Mononuclear cell (primary cell): ENCODE measurements around the gene BMP8A. TPM values are rescaled to one million over a fixed set of nuclear protein-coding genes. Genes with fewer than 3 reads are reported as not detected.
"Not testable (repeated sequence)": the region's sequence is repeated elsewhere in the genome, so short reads cannot be mapped to it uniquely, and the experiment has no call there.

Source experiments
- H3K27me3 ChIP-seq: 2 replicates; pipeline ENCODE4 v1.6.0; 2011; ENCODE audit warnings: low read length, control low read depth; ENCODE audit not compliant: insufficient read depth
- H3K4me1 ChIP-seq: 2 replicates; pipeline ENCODE4 v1.5.1; 2011; ENCODE audit warnings: mild to moderate bottlenecking, low read length, control low read depth; ENCODE audit not compliant: insufficient read depth
- H3K4me3 ChIP-seq: 2 replicates; pipeline ENCODE4 v1.5.1; 2011; ENCODE audit warnings: mild to moderate bottlenecking, low read length, moderate library complexity
- H3K9me3 ChIP-seq: 2 replicates; pipeline ENCODE4 v1.5.1; 2011; ENCODE audit warnings: low read depth, mild to moderate bottlenecking, control low read depth, low read length
- total RNA-seq: library from RNA; depleted of rRNA; stranded (reverse); fragments of >200 nt; gene quantifications from one replicate; pipeline ENCODE4 v1.2.3, GENCODE V29; 2012

BMP8A gene
- total RNA-seq, 1 donor: 0.10 TPM

DNA sequence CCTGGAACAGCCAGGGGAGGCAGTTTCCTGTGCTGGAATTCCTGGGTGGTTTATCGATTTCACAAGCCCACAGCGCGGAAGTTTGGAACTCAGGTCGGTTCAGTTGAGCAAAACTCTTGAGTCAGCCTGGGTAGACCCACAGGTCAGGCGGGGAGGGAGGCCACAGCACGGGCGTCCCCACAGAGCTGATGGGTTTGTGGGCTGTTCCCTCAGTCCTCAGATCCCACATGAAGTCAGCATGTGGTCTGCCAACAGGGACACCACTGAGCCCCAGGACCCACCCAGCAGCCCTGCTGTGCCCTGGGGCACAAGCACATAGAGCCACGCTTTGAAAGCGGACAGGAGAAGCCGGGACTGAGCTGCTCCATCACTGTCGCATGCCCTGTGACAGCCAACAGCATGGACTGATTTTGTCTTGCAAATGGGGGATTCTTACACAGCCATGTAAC, 17.4 kb downstream of the BMP8A start:
- Histone ChIP-seq H3K4me1 (peaks cover 12% of the 10 kb centered on the region), H3K9me3 (no peaks in the 10 kb centered on the region), H3K27me3 (no peaks in the 10 kb centered on the region), H3K4me3 (no peak overlapping the region)

DNA sequence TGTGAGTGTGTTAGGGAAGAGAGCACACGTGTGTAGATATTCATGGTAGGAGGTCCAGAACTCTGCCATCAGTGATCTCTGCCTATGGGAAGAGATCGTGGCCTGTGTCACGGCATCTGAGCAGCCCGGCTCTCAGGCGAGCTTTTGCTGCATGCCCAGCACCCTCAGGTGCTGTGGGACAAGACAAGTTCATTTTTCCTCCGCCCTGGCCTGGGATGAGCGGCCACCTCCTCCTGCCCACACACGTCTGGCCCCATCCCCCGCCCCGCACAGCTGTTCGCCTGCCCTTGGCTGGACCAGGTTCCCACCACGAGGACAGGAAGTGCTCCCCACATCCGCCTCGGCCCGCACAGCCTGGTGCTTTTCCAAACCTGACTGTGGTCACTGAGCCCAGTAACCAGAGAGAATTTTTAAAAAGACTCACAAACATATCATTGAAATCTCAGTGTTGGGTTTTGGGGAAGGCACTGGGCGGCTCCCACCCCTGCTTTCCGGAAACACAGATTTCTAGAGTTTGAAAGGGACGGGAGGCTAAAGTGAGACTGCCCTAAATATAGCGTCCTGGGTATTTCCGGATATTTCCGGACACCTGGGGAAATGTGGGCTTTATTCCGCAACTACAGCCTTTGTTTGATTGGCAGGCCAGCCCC, 18.0 kb downstream of the BMP8A start:
- no peaks in the 10 kb centered on the region for H3K27me3 ChIP-seq
- no peak overlapping the region for H3K4me3 ChIP-seq
- H3K9me3 ChIP-seq: no peaks in the 10 kb centered on the region
- H3K4me1 ChIP-seq: peaks cover 12% of the 10 kb centered on the region

DNA sequence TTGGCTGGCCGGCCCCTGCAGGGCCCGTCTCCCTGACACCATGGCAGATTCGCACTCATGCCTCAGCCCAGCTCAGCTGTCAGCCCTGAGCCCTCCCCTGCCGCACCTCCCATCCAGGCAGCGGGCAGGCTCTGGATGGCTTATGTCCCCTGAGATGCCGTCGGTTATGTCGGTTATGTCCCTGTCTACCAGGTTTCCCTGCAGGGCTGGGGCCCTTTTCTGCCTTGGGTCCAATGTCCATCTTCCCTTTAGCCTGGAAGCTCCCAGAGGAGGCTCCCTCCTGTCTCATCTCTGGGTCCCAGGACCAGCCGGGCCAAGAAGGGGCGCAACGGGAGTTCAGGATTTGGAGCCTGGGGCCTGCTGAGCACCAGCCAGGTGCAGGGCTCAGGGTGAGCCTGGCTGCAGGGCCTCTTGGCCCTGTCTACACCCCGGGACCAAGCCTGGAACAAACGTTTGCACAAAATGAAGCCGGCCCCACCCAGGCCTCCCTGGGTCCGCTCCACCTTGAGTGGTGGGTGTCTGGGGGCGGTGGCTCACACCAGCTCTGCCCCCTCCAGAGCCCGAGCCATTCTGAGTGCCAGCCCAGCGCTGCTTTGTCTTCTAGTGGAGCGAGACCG, 19.2 kb downstream of the BMP8A start:
- not testable (repeated sequence) for H3K4me3 ChIP-seq, H3K27me3 ChIP-seq
- peaks cover 12% of the 10 kb centered on the region for H3K4me1 ChIP-seq

DNA sequence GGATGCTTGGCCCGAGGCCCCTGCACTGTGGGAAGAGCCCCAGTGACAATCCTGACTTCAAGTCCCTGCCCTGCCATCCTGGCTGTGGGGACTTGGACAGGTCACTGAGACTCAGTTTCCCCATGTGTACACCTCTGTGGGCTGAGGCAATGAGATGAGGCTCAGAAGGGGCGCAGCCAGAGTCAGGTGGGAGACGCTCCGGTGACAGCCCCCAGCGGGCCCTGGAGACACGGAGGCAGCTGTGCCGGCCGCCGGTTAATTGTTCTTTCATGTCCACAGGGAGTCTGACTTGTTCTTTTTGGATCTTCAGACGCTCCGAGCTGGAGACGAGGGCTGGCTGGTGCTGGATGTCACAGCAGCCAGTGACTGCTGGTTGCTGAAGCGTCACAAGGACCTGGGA, 20.0 kb downstream of the BMP8A start:
- H3K9me3 ChIP-seq, H3K4me3 ChIP-seq, H3K27me3 ChIP-seq: not testable (repeated sequence)
- peaks cover 12% of the 10 kb centered on the region for H3K4me1 ChIP-seq

More for the DNA sequence above, 19.2 kb downstream of the BMP8A start:
- not testable (repeated sequence) for H3K9me3 ChIP-seq

DNA sequence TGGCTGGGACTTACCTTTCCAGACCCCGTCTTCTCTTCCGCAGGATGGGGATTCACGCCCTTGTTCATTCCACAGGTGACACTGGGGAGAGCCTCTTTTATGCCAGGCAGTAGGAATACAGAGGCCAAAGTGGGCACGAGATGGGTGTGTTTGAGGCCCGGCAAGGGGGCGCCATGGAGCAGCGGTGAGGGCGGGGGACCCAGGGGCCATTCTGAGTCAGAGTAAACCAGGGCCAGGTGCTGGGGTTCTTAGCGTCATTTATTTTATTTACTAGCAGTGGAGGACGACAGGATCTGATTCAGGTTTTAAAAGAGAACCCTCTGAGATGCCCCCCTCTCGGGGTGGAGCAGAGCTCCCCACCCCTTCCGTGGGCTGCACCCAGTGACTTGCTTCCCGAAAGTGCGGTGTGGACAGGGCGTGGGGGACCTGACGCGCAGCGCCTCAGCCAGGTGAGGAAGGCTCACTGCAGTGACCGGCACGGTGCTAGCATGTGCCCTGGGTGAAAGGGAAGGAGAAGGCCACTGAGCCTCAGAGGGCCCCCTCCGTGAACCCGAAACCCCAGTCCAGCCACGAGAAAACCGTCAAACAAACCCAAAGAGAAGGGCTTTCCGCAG, 20.9 kb downstream of the BMP8A start:
- H3K27me3 ChIP-seq: not testable (repeated sequence)

DNA sequence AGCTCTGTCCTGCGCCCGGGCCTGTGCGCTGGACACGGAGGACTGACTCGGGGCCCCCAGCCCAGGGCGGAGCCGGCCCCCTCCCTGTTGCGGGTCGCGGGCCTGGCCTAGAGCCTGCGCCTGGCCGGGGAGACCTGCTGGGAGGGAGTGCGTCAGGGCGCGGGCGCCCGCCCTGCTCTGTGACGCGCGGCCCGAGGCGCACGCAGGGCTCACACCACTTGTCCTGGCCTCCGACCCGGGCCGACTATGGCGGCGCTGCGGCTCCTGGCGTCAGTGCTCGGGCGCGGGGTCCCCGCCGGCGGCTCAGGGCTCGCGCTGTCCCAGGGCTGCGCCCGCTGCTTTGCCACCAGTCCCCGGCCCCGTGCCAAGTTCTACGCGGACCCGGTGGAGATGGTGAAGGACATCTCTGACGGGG, 23.3 kb downstream of the BMP8A start:
- H3K4me1 ChIP-seq, H3K4me3 ChIP-seq, H3K9me3 ChIP-seq, H3K27me3 ChIP-seq: not testable (repeated sequence)

More for the DNA sequence above, 20.9 kb downstream of the BMP8A start:
- not testable (repeated sequence) for H3K9me3 ChIP-seq, H3K4me3 ChIP-seq
- peaks cover 12% of the 10 kb centered on the region for H3K4me1 ChIP-seq

DNA sequence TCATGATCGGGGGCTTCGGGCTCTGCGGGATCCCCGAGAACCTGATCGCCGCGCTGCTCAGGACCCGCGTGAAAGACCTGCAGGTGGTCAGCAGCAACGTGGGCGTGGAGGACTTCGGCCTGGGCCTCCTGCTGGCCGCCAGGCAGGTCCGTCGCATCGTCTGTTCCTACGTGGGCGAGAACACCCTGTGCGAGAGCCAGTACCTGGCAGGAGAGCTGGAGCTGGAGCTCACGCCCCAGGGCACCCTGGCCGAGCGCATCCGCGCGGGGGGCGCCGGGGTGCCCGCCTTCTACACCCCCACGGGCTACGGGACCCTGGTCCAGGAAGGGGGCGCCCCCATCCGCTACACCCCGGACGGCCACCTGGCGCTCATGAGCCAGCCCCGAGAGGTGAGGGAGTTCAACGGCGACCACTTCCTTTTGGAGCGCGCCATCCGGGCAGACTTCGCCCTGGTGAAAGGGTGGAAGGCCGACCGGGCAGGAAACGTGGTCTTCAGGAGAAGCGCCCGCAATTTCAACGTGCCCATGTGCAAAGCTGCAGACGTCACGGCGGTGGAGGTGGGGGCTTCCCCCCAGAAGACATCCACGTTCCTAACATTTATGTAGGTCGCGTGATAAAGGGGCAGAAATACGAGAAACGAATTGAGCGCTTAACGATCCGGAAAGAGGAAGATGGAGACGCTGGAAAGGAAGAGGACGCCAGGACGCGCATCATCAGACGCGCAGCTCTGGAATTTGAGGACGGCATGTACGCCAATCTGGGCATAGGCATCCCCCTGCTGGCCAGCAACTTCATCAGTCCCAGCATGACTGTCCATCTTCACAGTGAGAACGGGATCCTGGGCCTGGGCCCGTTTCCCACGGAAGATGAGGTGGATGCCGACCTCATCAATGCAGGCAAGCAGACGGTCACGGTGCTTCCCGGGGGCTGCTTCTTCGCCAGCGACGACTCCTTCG, 24.0 kb downstream of the BMP8A start:
- H3K4me3 ChIP-seq, H3K4me1 ChIP-seq, H3K9me3 ChIP-seq, H3K27me3 ChIP-seq: not testable (repeated sequence)

DNA sequence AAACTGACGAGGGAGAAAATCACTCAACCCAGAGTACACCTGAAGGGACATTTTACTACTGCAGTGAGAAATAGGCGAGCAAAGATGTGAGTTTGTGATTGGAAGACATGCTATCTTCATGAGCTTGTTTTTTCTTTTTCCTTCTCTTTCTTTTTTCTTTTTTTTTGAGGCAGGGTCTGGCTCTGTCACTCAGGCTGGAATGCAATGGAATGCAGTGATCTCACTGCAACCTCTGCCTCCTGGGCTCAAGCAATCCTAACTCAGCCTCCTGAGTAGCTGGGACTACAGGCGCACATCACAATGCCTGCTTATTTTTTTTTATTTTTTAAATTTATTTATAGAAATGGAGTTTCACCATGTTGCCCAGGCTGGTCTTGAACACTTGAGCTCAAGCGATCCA, 25.4 kb downstream of the BMP8A start:
- H3K27me3 ChIP-seq, H3K4me1 ChIP-seq, H3K4me3 ChIP-seq, H3K9me3 ChIP-seq: not testable (repeated sequence)

DNA sequence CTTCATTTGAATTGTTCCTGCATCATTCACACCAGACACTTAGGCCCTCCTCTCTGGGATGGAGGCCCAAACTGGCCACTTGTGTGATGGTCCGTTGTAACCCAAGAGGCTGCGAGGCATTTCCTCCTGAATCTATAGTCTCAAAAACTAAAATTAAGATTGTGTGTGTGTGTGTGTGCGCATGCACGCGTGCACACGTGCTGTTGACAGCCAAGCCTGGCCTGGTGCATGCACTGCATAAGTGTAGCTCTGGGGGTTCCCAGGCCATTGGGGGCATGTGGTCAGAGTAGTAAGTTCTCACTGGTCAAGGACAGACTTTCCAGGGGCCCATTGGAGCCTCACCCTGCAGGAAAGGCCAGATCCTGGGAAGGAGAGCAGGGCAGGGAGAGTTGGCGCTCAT, 26.5 kb downstream of the BMP8A start:
- H3K4me1 ChIP-seq, H3K9me3 ChIP-seq, H3K27me3 ChIP-seq, H3K4me3 ChIP-seq: not testable (repeated sequence)

DNA sequence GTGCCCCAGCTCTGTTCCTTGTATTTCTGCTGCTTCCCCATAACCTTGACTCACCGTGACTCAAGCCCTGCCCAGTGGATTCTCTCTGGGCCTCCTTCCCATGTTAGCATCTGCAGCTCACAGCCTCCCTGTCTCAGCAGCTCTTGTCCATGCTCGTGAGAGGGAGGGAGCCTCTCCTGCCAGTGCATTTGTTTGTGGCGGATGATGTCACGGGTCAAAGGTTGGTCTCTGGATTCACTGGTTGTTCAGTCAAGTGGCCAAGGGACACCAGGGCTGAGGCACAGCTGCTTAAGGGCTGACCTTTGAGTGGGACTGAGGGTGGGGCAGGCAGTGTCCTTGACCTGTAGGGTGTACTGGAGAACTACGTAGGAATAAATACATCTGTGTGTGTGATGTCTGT, 27.9 kb downstream of the BMP8A start:
- H3K27me3 ChIP-seq, H3K4me3 ChIP-seq, H3K4me1 ChIP-seq, H3K9me3 ChIP-seq: not testable (repeated sequence)

DNA sequence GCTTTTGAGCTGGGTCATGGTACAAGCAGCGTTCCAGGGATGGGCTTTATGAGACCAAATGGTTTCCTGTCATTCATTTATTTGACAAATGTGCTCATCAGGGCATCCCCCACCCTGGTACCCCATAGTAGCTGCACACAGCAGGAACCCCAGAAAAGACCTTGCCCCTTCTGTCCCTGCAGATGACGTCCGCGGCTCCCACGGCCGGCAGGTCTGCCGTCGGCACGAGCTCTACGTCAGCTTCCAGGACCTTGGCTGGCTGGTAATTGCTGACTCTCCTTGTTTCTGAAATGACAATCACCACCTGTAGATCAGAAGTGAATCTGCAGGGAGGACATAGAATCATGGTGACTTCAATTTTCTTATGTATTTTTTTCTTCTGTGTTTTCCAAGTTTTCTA, 30.8 kb downstream of the BMP8A start:
- H3K4me3 ChIP-seq, H3K4me1 ChIP-seq, H3K27me3 ChIP-seq, H3K9me3 ChIP-seq: not testable (repeated sequence)

DNA sequence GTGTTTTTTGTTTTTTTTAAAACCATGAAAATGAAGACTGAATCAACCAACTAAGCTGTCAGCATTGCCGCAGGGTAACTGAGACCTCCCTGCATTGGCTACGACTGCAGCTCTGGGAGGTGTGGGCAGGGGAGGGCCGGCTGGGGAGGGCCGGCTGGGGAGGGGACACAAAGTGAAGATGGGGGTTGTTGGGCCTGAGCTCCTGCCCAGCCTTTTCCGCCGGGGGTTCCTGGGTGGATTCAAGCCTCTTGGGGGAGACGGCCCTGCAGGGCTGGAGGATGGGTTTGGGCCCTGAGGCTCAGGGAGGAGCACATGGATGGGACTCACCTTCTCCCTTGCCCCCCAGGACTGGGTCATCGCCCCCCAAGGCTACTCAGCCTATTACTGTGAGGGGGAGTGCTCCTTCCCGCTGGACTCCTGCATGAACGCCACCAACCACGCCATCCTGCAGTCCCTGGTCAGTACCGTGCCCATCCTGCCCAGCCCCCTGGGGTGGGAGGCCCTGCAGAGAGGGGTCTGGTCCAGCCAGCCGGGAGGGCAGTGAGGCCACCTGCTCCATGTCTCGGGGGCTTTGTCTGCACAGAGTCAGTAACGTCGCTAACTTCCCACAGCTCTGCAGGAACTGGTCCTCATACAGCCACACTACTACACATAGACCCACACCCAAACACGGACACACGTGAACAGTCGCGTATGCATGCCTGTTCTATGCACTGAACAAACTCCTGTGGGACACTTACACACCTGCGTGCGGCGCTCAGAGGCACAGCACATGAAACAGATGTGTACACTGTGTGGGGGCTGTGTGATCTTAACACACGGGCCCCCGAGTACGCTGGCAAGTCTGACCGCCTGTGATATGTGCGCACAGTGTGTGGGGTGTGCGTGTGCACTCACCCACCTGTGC, 31.5 kb downstream of the BMP8A start:
- Histone ChIP-seq H3K27me3 (no peaks in the 10 kb centered on the region), H3K9me3 (no peaks in the 10 kb centered on the region), H3K4me3 (no peak overlapping the region), H3K4me1 (peaks cover 7% of the 10 kb centered on the region)

DNA sequence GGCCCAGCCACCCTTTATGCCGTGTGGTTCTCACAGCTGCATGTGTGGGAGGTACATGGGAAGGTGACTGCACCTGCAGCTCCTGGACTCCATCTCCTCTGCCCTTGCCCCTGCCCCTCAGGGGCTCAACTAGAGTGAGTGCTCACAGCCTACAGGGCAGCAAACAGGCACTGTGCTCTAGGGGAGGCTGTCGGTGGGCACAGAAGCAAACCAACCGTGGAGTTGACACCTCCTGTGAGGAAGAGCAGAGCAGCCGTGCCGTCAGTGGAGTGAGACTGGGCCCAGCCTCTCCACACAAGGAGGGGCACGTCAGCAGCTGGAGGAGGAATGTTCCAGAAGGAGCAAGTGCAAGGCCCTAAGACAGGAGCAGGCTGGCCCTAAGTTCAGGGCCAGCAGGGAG, 32.7 kb downstream of the BMP8A start:
- no peaks in the 10 kb centered on the region for H3K9me3 ChIP-seq
- no peaks in the 10 kb centered on the region for H3K27me3 ChIP-seq
- H3K4me3 ChIP-seq: no peak overlapping the region
- H3K4me1 ChIP-seq: peaks cover 7% of the 10 kb centered on the region

DNA sequence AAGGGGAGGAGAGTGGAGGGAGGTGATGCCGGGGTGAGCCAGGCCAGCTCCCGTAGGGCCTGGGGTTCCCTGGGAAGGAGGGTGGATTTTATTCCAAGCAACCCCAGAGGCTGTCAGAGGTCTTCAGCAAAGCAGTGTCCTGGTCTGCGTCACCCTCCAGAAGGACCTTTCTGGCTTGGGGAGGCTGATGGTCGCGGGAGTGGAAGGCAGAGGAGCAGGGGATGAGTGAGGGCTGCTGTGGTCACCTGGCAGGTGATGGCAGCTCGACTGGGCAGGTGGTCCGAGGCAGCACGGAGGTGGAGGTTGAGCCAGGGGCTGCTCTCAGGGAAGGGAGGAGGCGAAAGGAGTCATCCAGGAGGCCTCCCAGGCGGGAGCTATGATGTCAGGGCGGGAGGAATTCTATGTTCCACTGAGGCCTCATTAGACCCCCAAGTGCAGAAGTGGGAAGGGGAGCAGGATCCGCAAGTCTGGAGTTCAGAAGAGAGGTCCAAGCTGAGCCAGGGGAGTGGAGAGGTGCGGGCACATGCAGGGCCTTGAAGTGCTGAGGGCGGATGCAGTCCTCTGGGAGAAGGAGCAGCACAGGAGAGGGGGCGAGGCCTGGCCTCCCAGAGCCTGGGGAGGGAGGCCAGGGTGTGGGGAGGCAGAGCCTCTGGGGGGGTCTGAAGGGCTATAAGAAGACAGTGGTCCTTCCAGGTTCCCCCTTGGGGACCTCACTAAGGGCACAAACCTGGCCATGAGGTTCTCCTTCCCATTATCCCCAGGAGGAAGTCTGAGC, 33.3 kb downstream of the BMP8A start:
- Histone ChIP-seq H3K4me3 (no peak overlapping the region), H3K9me3 (no peaks in the 10 kb centered on the region), H3K4me1 (peaks cover 7% of the 10 kb centered on the region), H3K27me3 (no peaks in the 10 kb centered on the region)
